Astrocyte (in vitro differentiated cells and primary cell): ENCODE measurements around the gene SCUBE3. TPM values are rescaled to one million over a fixed set of nuclear protein-coding genes. Genes with fewer than 3 reads are reported as not detected.

Source experiments
- DNase-seq: peaks from one replicate; pipeline ENCODE4 v3.0.0-alpha.2; 2010; ENCODE audit warnings: low read depth
- FAIRE-seq: peaks from 2 replicates; lab custom pipeline; 2011; peaks lifted over from hg19 to GRCh38; lab: Jason Lieb, UNC
- H2AFZ ChIP-seq: 2 replicates; pipeline ENCODE4 v1.6.0; 2012; ENCODE audit warnings: low read depth, low read length, inconsistent platforms
- H3K27ac ChIP-seq: 2 replicates; pipeline ENCODE4 v1.5.1; 2011; ENCODE audit warnings: low read depth, low read length, inconsistent platforms
- H3K27me3 ChIP-seq: 2 replicates; pipeline ENCODE4 v1.6.0; 2011; ENCODE audit warnings: low read length, inconsistent platforms; ENCODE audit not compliant: insufficient read depth
- H3K36me3 ChIP-seq: 2 replicates; pipeline ENCODE4 v1.5.1; 2011; ENCODE audit warnings: low read length, inconsistent platforms; ENCODE audit not compliant: insufficient read depth
- H3K4me1 ChIP-seq: 2 replicates; pipeline ENCODE4 v1.5.1; 2011; ENCODE audit warnings: low read length, inconsistent platforms; ENCODE audit not compliant: insufficient read depth
- H3K4me2 ChIP-seq: 2 replicates; pipeline ENCODE4 v1.6.0; 2012; ENCODE audit warnings: low read length, inconsistent platforms
- H3K4me3 ChIP-seq: 2 replicates; pipeline ENCODE4 v1.5.1; 2011; ENCODE audit warnings: low read depth, mild to moderate bottlenecking, low read length, inconsistent platforms; ENCODE audit not compliant: insufficient read depth
- H3K79me2 ChIP-seq: 2 replicates; pipeline ENCODE4 v1.6.0; 2012; ENCODE audit warnings: mild to moderate bottlenecking, low read length, inconsistent platforms; ENCODE audit not compliant: insufficient read depth
- H3K9ac ChIP-seq: 2 replicates; pipeline ENCODE4 v1.6.0; 2012; ENCODE audit warnings: mild to moderate bottlenecking, low read length, inconsistent platforms
- H3K9me3 ChIP-seq: 2 replicates; pipeline ENCODE4 v1.5.1; 2012; ENCODE audit warnings: low read depth, mild to moderate bottlenecking, low read length, inconsistent platforms; ENCODE audit not compliant: insufficient read depth
- H4K20me1 ChIP-seq: 2 replicates; pipeline ENCODE4 v1.6.0; 2012; ENCODE audit warnings: low read length, inconsistent platforms; ENCODE audit not compliant: insufficient read depth
- H3K27ac Mint-ChIP-seq: one replicate; pipeline ENCODE4 v1.8.0; 2021; ENCODE audit warnings: mild to moderate bottlenecking, mixed read lengths; ENCODE audit not compliant: unreplicated experiment
- H3K27me3 Mint-ChIP-seq: one replicate; pipeline ENCODE4 v1.8.0; 2021; ENCODE audit warnings: low read depth, mixed read lengths; ENCODE audit not compliant: unreplicated experiment
- H3K36me3 Mint-ChIP-seq: one replicate; pipeline ENCODE4 v1.8.0; 2021; ENCODE audit warnings: low read depth, mixed read lengths; ENCODE audit not compliant: unreplicated experiment
- H3K4me1 Mint-ChIP-seq: one replicate; pipeline ENCODE4 v1.8.0; 2021; ENCODE audit warnings: low read depth, mixed read lengths; ENCODE audit not compliant: unreplicated experiment
- H3K4me3 Mint-ChIP-seq: one replicate; pipeline ENCODE4 v1.8.0; 2021; ENCODE audit warnings: mild to moderate bottlenecking, moderate library complexity, mixed read lengths; ENCODE audit not compliant: unreplicated experiment
- H3K9me3 Mint-ChIP-seq: one replicate; pipeline ENCODE4 v1.8.0; 2021; ENCODE audit warnings: mild to moderate bottlenecking, mixed read lengths; ENCODE audit not compliant: unreplicated experiment
- EZH2 ChIP-seq: IDR thresholded peaks from 2 replicates; pipeline ENCODE4 v1.6.1; 2012; ENCODE audit warnings: mild to moderate bottlenecking, low read length, inconsistent platforms; ENCODE audit not compliant: insufficient read depth
- total RNA-seq: library from RNA; stranded (reverse); gene quantifications from 2 replicates; pipeline ENCODE4 v1.2.1, GENCODE V29; 2021
- TF ChIP-seq, protein P1 (sequence below): IDR thresholded peaks from 2 replicates; pipeline ENCODE4 v1.5.1; 2011; ENCODE audit warnings: low read depth, mild to moderate bottlenecking, inconsistent platforms, low read length, moderate library complexity; ENCODE audit not compliant: insufficient read depth

The SCUBE3 gene
- total RNA-seq, 1 donor from 2014 or later, result 10.1 TPM

DNA sequence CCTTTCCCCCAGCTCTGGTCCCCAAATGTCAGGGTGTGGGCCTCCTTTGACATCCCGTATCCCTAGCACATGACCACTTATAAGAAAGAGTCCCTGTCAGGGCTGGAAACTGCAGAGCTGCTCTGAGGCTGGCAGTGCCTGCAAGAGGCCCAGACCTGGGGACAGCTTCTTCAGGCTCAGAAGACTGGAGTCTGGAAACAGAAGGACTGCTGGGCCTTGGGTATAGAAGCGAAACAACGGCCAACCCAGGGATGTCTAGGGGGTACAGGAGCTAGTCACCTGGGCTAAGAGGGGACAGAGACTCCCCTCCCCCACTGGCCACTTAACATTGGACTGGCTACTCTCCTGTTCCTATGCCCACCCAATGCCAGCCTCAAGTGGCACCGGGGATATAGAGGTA lies 4.7 kb downstream of the SCUBE3 start:
- no peak overlapping the region for H3K4me3 ChIP-seq
- DNase-seq (no peak), FAIRE-seq (no peak)
- H4K20me1 ChIP-seq, result peaks cover 75% of the 10 kb centered on the region
- H3K27me3 ChIP-seq, result no peaks in the 10 kb centered on the region
- H3K27ac ChIP-seq, result no peak overlapping the region
- no peak overlapping the region for H2AFZ ChIP-seq
- no peak overlapping the region for H3K9ac ChIP-seq
- H3K79me2 ChIP-seq, result peaks cover 62% of the 10 kb centered on the region
- TF ChIP-seq, protein P1, sequence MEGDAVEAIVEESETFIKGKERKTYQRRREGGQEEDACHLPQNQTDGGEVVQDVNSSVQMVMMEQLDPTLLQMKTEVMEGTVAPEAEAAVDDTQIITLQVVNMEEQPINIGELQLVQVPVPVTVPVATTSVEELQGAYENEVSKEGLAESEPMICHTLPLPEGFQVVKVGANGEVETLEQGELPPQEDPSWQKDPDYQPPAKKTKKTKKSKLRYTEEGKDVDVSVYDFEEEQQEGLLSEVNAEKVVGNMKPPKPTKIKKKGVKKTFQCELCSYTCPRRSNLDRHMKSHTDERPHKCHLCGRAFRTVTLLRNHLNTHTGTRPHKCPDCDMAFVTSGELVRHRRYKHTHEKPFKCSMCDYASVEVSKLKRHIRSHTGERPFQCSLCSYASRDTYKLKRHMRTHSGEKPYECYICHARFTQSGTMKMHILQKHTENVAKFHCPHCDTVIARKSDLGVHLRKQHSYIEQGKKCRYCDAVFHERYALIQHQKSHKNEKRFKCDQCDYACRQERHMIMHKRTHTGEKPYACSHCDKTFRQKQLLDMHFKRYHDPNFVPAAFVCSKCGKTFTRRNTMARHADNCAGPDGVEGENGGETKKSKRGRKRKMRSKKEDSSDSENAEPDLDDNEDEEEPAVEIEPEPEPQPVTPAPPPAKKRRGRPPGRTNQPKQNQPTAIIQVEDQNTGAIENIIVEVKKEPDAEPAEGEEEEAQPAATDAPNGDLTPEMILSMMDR, result no peak
- TF ChIP-seq EZH2, result no peak
- no peaks in the 10 kb centered on the region for H3K36me3 ChIP-seq
- Mint-ChIP-seq H3K9me3 (no peaks in the 10 kb centered on the region), H3K27me3 (no peaks in the 10 kb centered on the region), H3K4me3 (no peak overlapping the region), H3K4me1 (peaks cover 56% of the 10 kb centered on the region), H3K27ac (no peak overlapping the region), H3K36me3 (no peaks in the 10 kb centered on the region)
- H3K4me1 ChIP-seq, result peaks cover 36% of the 10 kb centered on the region
- H3K9me3 ChIP-seq, result no peaks in the 10 kb centered on the region
- peak overlapping the region; percentile 74 for H3K4me2 ChIP-seq

DNA sequence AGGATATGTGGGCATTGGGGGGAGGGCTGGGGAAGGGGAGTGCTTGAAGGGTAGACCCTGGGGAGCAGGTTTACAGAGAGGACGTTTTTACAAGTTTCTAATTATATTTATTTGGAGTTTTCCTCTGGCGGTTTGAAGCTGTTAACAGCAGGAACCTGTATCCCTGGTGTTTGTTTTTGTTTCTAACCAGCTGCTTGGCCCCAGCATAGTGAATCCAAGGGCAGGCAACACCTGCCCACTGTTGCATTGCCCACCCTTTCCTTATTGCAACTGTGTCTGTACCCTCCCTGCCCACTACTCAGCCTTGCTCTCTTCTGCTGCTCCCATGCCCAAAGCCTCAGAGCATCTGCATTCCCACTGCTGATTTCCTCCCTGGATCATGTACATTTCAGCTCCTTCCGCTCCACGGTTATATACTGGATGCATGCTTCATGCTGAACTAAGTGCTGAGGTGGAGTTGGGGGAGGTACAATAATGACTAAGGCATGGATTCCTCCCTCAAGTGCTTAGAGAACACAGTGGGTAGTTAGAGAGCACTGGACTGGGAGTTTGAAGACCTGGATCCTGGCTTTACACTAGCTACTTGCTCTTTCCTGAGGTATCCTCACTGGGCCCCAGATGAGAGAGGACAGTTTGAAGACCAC lies 6.0 kb downstream of the SCUBE3 start:
- H3K4me1 Mint-ChIP-seq, result peaks cover 54% of the 10 kb centered on the region
- Histone ChIP-seq H3K4me3 (no peak overlapping the region), H3K4me2 (peak overlapping the region; percentile 21), H2AFZ (no peak overlapping the region), H4K20me1 (peaks cover 85% of the 10 kb centered on the region), H3K36me3 (no peaks in the 10 kb centered on the region), H3K9ac (no peak overlapping the region), H3K27me3 (no peaks in the 10 kb centered on the region), H3K9me3 (no peaks in the 10 kb centered on the region), H3K79me2 (peaks cover 62% of the 10 kb centered on the region), H3K27ac (no peak overlapping the region), H3K4me1 (peaks cover 32% of the 10 kb centered on the region)
- DNase-seq (peak; percentile 35), FAIRE-seq (no peak)
- no peak overlapping the region for H3K27ac Mint-ChIP-seq
- no peak overlapping the region for H3K4me3 Mint-ChIP-seq
- H3K27me3 Mint-ChIP-seq, result no peaks in the 10 kb centered on the region
- no peaks in the 10 kb centered on the region for H3K9me3 Mint-ChIP-seq
- peaks cover 3% of the 10 kb centered on the region for H3K36me3 Mint-ChIP-seq
- TF ChIP-seq EZH2, result no peak
- TF ChIP-seq, protein P1, result no peak

DNA sequence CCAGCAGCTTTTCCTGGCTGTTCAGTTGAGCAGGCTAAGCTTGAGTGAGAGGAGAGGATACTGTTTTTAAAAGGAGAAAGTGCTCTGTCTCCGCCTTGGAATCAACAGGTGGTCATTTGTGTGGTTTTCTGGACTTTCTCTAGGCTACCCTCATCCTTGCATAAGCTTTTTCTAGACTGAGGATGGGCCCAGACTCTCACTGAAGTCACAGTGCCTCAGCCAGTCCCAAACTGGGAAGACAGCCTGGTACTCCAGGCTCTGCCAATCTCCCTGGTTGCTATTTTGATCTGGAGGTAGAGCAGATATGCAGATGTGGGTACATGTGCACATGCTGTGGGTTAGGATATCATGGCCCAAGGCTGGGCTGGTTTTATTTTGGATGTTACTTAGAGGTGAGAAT lies 7.0 kb downstream of the SCUBE3 start:
- Histone ChIP-seq H3K27ac (no peak overlapping the region), H3K4me3 (no peak overlapping the region), H3K4me1 (peaks cover 23% of the 10 kb centered on the region), H4K20me1 (peaks cover 89% of the 10 kb centered on the region), H3K9ac (no peak overlapping the region), H3K4me2 (no peak overlapping the region), H3K79me2 (peaks cover 60% of the 10 kb centered on the region), H3K9me3 (no peaks in the 10 kb centered on the region), H3K36me3 (no peaks in the 10 kb centered on the region), H2AFZ (no peak overlapping the region), H3K27me3 (no peaks in the 10 kb centered on the region)
- no peaks in the 10 kb centered on the region for H3K9me3 Mint-ChIP-seq
- H3K36me3 Mint-ChIP-seq, result peaks cover 5% of the 10 kb centered on the region
- no peak for FAIRE-seq
- no peak for TF ChIP-seq EZH2
- TF ChIP-seq, protein P1, result no peak
- no peak overlapping the region for H3K4me3 Mint-ChIP-seq
- H3K27me3 Mint-ChIP-seq, result no peaks in the 10 kb centered on the region
- H3K27ac Mint-ChIP-seq, result no peak overlapping the region
- peaks cover 45% of the 10 kb centered on the region for H3K4me1 Mint-ChIP-seq
- no peak for DNase-seq
